CD8-positive, alpha-beta memory T cell (primary cell): ENCODE results near the gene TMEM135. TPM values are rescaled to one million over a fixed set of nuclear protein-coding genes. Genes with fewer than 3 reads are reported as not detected.

Source experiments
- CTCF ChIA-PET: fragments of 350-600 bp; sonication (Branson Sonifier 250); formaldehyde crosslinking; loops from one replicate; lab custom pipeline; 2021; ENCODE audit warnings: antibody characterized with exemption; lab: Charles Lee
- POLR2A ChIA-PET: fragments of 350-600 bp; sonication (Branson Sonifier 250); formaldehyde crosslinking; loops from one replicate; lab custom pipeline; 2021; ENCODE audit warnings: antibody characterized with exemption; lab: Charles Lee
- DNase-seq, 5 donors: peaks; one replicate each; pipeline versions ENCODE4 v3.0.0 to v3.0.0-alpha.2; 2020 to 2022; ENCODE audit warnings: mixed read lengths in 1 of 5
- H3K27ac ChIP-seq: one replicate; pipeline ENCODE4 v1.7.0; 2013; ENCODE audit warnings: low read depth, mild to moderate bottlenecking, low read length, moderate library complexity
- H3K27me3 ChIP-seq: 2 replicates; pipeline ENCODE4 v1.7.0; 2013; ENCODE audit warnings: low read length, mild to moderate bottlenecking; ENCODE audit not compliant: insufficient read depth, poor library complexity, severe bottlenecking
- H3K36me3 ChIP-seq: 2 replicates; pipeline ENCODE4 v1.7.0; 2013; ENCODE audit warnings: mild to moderate bottlenecking, low read length, moderate library complexity; ENCODE audit not compliant: insufficient read depth
- H3K4me1 ChIP-seq: 2 replicates; pipeline ENCODE4 v1.7.0; 2013; ENCODE audit warnings: mild to moderate bottlenecking, low read length, moderate library complexity; ENCODE audit not compliant: insufficient read depth
- H3K4me3 ChIP-seq: 2 replicates; pipeline ENCODE4 v1.7.0; 2013; ENCODE audit warnings: mild to moderate bottlenecking, low read length
- H3K9me3 ChIP-seq: 2 replicates; pipeline ENCODE4 v1.7.0; 2013; ENCODE audit warnings: mild to moderate bottlenecking, low read length
- H3K27ac Mint-ChIP-seq, 8 donors: one replicate each; pipeline ENCODE4 v1.8.0; 2020 to 2021; ENCODE audit warnings: mixed read lengths in 8 of 8, mild to moderate bottlenecking in 6 of 8, inconsistent platforms in 3 of 8, moderate library complexity in 3 of 8
- H3K27me3 Mint-ChIP-seq, 2 donors: one replicate each; pipeline ENCODE4 v1.8.0; 2020 to 2021; ENCODE audit warnings: mixed read lengths in 2 of 2, mild to moderate bottlenecking in 1 of 2, moderate library complexity in 1 of 2
- H3K36me3 Mint-ChIP-seq, 3 donors: one replicate each; pipeline ENCODE4 v1.8.0; 2020 to 2021; ENCODE audit warnings: mixed read lengths in 3 of 3, inconsistent platforms in 1 of 3, mild to moderate bottlenecking in 1 of 3
- H3K4me1 Mint-ChIP-seq, 3 donors: one replicate each; pipeline ENCODE4 v1.8.0; 2020 to 2021; ENCODE audit warnings: mixed read lengths in 3 of 3, inconsistent platforms in 1 of 3, mild to moderate bottlenecking in 1 of 3
- H3K4me3 Mint-ChIP-seq, 7 donors: one replicate each; pipeline ENCODE4 v1.8.0; 2020 to 2021; ENCODE audit warnings: mixed read lengths in 7 of 7, mild to moderate bottlenecking in 6 of 7, moderate library complexity in 4 of 7, inconsistent platforms in 2 of 7
- H3K9me3 Mint-ChIP-seq, 5 donors: one replicate each; pipeline ENCODE4 v1.8.0; 2020 to 2022; ENCODE audit warnings: mixed read lengths in 5 of 5, mild to moderate bottlenecking in 3 of 5, moderate library complexity in 2 of 5, inconsistent platforms in 1 of 5
- polyA plus RNA-seq: library from polyadenylated mRNA; unstranded; fragments of 300-500 nt; fragmentation: Illumina TruSeq; gene quantifications from one replicate; pipeline ENCODE4 v1.2.3, GENCODE V29; 2021
- total RNA-seq, 2 experiments: library from RNA; stranded (reverse); gene quantifications; one replicate each; pipeline ENCODE4 v1.2.3, GENCODE V29; 2021

TMEM135 gene
- total and polyA plus RNA-seq, 3 experiments from 2014 or later: 5.9 to 18.8 (median 12.9) TPM

- Histone ChIP-seq H3K27ac (no peak overlapping the region), H3K9me3 (no peaks in the 10 kb centered on the region), H3K4me1 (peaks cover 7% of the 10 kb centered on the region), H3K27me3 (no peaks in the 10 kb centered on the region), H3K36me3 (no peaks in the 10 kb centered on the region), H3K4me3 (no peak overlapping the region)
- Mint-ChIP-seq H3K4me1 (peaks cover 18 to 23% (median 19%) of the 10 kb centered on the region in 3 donors), H3K36me3 (peaks cover 0 to 5% (median 4%) of the 10 kb centered on the region in 3 donors), H3K4me3 (no peak overlapping the region), H3K27me3 (no peaks in the 10 kb centered on the region), H3K9me3 (no peaks in the 10 kb centered on the region), H3K27ac (no peak overlapping the region)
- no peak for DNase-seq
- ChIA-PET POLR2A (no interaction called here), CTCF (no interaction called here)
These were observed 219.1 kb downstream of the TMEM135 start for GRCh38 chr11:87256694-87257340.

DNA sequence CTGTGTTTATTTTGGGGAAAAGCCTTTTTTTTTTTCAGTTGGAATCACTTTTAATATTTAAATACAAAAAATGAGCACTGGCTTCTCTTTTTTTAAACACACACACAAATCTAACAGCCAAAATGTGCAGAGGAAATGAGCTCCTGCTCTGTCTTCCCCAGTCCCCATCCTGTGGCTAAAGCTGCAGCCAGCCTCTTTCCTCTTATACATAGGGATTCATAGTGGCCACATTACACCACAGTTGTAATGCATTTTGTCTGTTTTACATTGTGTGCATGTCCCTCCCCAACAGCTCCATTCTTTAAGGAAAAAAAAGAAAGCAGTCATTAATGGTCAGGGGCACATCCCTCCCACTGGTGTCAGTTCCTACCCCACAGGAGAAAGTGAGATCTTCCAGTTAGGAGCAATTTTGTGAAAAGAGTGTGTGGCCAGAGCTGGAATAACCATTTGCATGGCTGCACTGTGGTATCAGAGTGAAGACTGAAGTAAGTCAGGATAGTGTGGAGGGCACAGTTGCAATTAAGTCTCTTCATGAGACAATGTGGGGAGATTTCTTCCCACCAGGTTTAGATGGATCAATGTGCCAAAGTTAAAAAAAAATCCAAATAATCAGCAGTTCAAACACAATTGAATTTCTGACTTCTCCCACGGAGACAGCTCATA, 220.6 kb downstream of the TMEM135 start:
- CTCF ChIA-PET: no interaction called here
- no peaks in the 10 kb centered on the region for H3K27me3 ChIP-seq
- no peaks in the 10 kb centered on the region for H3K9me3 Mint-ChIP-seq

DNA sequence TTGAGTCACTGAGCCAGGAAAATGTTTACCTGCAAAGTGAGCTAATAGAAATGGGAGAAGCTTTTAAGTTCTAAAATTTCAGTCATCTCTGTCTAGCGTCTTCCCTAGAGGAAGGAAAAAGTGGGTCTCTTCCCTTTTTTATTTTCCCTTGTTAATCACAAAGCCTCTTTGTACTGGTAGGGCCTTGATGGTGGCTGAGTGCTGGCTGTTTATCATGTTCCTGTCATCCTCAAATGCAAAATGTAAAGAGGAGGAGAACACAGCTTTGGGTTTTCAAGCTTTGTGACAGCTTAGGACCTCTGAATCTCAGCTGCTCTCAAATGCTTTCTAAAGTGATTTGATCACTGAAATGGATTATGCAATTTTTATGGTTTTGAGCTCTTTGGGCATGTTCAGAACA, 222.0 kb downstream of the TMEM135 start:
- ChIA-PET CTCF (no interaction called here), POLR2A (no interaction called here)
- H3K27me3 ChIP-seq: no peaks in the 10 kb centered on the region
- no peaks in the 10 kb centered on the region for H3K36me3 ChIP-seq
- H3K27me3 Mint-ChIP-seq: no peaks in the 10 kb centered on the region
- H3K27ac ChIP-seq: no peak overlapping the region
- no peaks in the 10 kb centered on the region for H3K9me3 ChIP-seq
- H3K27ac Mint-ChIP-seq: no peak overlapping the region
- H3K9me3 Mint-ChIP-seq: no peaks in the 10 kb centered on the region
- H3K4me1 Mint-ChIP-seq: peaks cover 10 to 11% (median 11%) of the 10 kb centered on the region in 3 donors
- no peak for DNase-seq
- no peak overlapping the region for H3K4me3 Mint-ChIP-seq
- H3K36me3 Mint-ChIP-seq: peaks cover 0 to 5% (median 4%) of the 10 kb centered on the region in 3 donors
- H3K4me1 ChIP-seq: peaks cover 7% of the 10 kb centered on the region
- no peak overlapping the region for H3K4me3 ChIP-seq

More for the DNA sequence above, 220.6 kb downstream of the TMEM135 start:
- H3K9me3 ChIP-seq: no peaks in the 10 kb centered on the region
- peaks cover 7% of the 10 kb centered on the region for H3K4me1 ChIP-seq
- no peak for DNase-seq
- no peak overlapping the region for H3K27ac ChIP-seq
- H3K36me3 ChIP-seq: no peaks in the 10 kb centered on the region
- POLR2A ChIA-PET: no interaction called here
- H3K36me3 Mint-ChIP-seq: peaks cover 0 to 5% (median 4%) of the 10 kb centered on the region in 3 donors
- no peaks in the 10 kb centered on the region for H3K27me3 Mint-ChIP-seq
- H3K4me3 ChIP-seq: no peak overlapping the region
- H3K4me1 Mint-ChIP-seq: peaks cover 11 to 14% (median 12%) of the 10 kb centered on the region in 3 donors
- H3K4me3 Mint-ChIP-seq: no peak overlapping the region
- H3K27ac Mint-ChIP-seq: no peak overlapping the region

DNA sequence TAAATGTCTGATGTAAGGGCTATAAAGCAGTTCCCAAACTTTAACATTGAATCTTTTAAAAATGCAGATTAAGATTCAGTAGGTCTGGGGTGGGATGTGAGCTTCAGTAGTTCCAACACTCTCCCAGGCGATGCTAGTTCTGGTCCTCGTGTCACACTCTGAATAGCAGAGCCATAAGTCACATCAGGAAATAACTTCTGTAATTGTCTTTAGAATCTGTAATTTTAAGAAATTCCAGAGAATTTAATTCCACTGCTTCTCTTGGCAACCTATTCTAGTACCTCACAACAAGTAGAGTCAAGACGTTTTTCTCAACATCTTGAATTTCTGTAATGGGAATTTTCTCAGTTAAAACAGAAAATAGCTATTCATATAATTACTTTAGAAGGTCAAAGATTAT, 223.1 kb downstream of the TMEM135 start:
- CTCF ChIA-PET: no interaction called here
- H3K4me3 ChIP-seq: no peak overlapping the region
- no peak overlapping the region for H3K27ac ChIP-seq
- H3K9me3 ChIP-seq: no peaks in the 10 kb centered on the region
- H3K36me3 ChIP-seq: no peaks in the 10 kb centered on the region
- H3K4me1 Mint-ChIP-seq: peaks cover 0 to 2% (median under 1%) of the 10 kb centered on the region in 3 donors
- POLR2A ChIA-PET: no interaction called here
- H3K36me3 Mint-ChIP-seq: peaks cover 0 to 5% (median 4%) of the 10 kb centered on the region in 3 donors
- DNase-seq: no peak
- H3K27me3 Mint-ChIP-seq: no peaks in the 10 kb centered on the region
- H3K4me1 ChIP-seq: no peaks in the 10 kb centered on the region
- H3K27me3 ChIP-seq: no peaks in the 10 kb centered on the region
- H3K27ac Mint-ChIP-seq: no peak overlapping the region
- no peak overlapping the region for H3K4me3 Mint-ChIP-seq
- no peaks in the 10 kb centered on the region for H3K9me3 Mint-ChIP-seq

DNA sequence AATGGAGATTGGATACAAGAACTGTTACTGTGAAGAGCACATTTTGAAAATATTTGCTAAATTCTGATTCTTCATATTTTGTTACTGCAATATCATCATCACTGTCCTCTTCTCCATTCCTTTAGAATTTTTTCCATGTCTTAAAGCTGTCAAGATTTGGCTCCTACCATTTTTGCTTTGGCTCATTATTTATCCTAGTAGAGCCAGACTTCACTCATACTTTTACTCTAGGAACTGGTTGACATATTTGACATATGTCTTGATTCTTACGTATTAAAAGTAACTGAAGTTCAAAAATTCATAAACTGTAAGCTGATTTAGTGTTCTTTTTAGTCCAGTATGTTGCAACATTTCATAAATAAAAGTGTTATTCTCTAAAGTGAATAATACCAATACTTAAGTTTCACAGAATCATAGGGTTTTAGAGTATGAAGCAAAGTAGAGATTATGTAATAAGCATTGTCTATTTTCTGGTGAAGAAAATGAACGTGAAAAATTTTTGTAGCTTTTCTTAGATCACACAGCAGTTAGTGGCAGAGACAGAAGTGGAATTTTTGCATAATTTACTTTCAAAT, 225.6 kb downstream of the TMEM135 start:
- Histone ChIP-seq H3K27me3 (no peaks in the 10 kb centered on the region), H3K27ac (no peak overlapping the region), H3K4me3 (no peak overlapping the region), H3K36me3 (no peaks in the 10 kb centered on the region), H3K9me3 (no peaks in the 10 kb centered on the region), H3K4me1 (no peaks in the 10 kb centered on the region)
- peaks cover 0 to 4% (median 4%) of the 10 kb centered on the region in 3 donors for H3K36me3 Mint-ChIP-seq
- no peak for DNase-seq
- no peak overlapping the region for H3K4me3 Mint-ChIP-seq
- H3K4me1 Mint-ChIP-seq: peaks cover 0 to 2% (median 0%) of the 10 kb centered on the region in 3 donors
- POLR2A ChIA-PET: no interaction called here
- CTCF ChIA-PET: interaction anchor here (1.7 kb wide), 1 partner anchor 12 kb away, joined by 4 read pairs; no protein-coding TSS in a partner anchor
- H3K9me3 Mint-ChIP-seq: no peaks in the 10 kb centered on the region
- no peak overlapping the region for H3K27ac Mint-ChIP-seq
- H3K27me3 Mint-ChIP-seq: no peaks in the 10 kb centered on the region

GRCh38 chr11:87263979-87264378, 226.2 kb downstream of the TMEM135 start:
- POLR2A ChIA-PET: no interaction called here
- H3K36me3 Mint-ChIP-seq: peaks cover 0 to 2% (median under 1%) of the 10 kb centered on the region in 3 donors
- no peaks in the 10 kb centered on the region for H3K36me3 ChIP-seq
- no peaks in the 10 kb centered on the region for H3K4me1 ChIP-seq
- H3K9me3 Mint-ChIP-seq: no peaks in the 10 kb centered on the region
- H3K27ac Mint-ChIP-seq: peak overlapping the region in 2 of 8 donors; percentile 19 to 75
- no peak overlapping the region for H3K27ac ChIP-seq
- H3K4me3 ChIP-seq: no peak overlapping the region
- H3K4me1 Mint-ChIP-seq: peaks cover 0 to 2% (median 0%) of the 10 kb centered on the region in 3 donors
- DNase-seq: no peak
- no peaks in the 10 kb centered on the region for H3K27me3 ChIP-seq
- CTCF ChIA-PET: no interaction called here
- no peaks in the 10 kb centered on the region for H3K9me3 ChIP-seq
- H3K4me3 Mint-ChIP-seq: no peak overlapping the region
- no peaks in the 10 kb centered on the region for H3K27me3 Mint-ChIP-seq

DNA sequence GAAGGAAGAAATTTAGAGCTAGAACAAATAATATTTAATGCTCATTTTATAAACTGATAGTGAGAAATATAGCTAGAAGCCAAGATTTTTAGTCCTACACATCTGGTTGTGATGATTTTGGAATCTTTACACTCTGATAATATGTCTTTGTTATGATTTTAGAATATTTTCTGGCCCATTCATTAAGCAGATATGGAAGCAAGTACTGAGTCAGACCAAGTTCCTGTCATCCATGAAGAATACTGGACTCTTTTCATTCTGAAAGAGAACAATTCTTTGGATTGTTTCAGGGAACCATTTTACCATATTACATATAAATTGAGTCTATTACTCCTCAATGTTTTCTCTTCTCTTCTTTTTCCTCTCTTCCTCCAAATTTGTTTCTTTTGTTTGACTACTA, 227.4 kb downstream of the TMEM135 start:
- no peaks in the 10 kb centered on the region for H3K9me3 ChIP-seq
- DNase-seq: no peak
- no peak overlapping the region for H3K27ac Mint-ChIP-seq
- ChIA-PET CTCF (no interaction called here), POLR2A (no interaction called here)
- no peaks in the 10 kb centered on the region for H3K27me3 Mint-ChIP-seq
- no peaks in the 10 kb centered on the region for H3K36me3 Mint-ChIP-seq
- H3K4me3 Mint-ChIP-seq: no peak overlapping the region
- no peaks in the 10 kb centered on the region for H3K27me3 ChIP-seq
- no peaks in the 10 kb centered on the region for H3K9me3 Mint-ChIP-seq
- peaks cover 0 to 2% (median 0%) of the 10 kb centered on the region in 3 donors for H3K4me1 Mint-ChIP-seq
- no peaks in the 10 kb centered on the region for H3K4me1 ChIP-seq
- no peaks in the 10 kb centered on the region for H3K36me3 ChIP-seq
- H3K4me3 ChIP-seq: no peak overlapping the region
- H3K27ac ChIP-seq: no peak overlapping the region

DNA sequence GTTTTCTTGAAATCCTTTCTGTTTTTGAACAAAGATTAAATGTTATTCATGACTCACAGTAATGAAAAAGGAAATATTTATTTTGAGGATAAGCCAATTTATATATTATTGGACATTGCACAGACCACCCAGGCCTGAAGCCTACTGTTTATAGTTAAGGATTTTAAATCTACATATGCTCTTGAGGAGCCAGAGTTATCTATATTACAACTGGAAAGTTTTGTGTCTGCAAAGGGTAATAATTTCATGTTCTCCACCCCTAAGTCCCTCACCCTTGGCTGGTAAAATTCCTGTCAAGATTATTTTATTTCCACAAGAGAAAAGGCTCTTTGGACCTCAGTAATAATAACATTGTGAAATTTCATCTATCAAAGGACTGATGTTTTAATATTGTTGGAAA, 228.2 kb downstream of the TMEM135 start:
- no peaks in the 10 kb centered on the region for H3K36me3 Mint-ChIP-seq
- no peaks in the 10 kb centered on the region for H3K9me3 Mint-ChIP-seq
- no peak overlapping the region for H3K27ac ChIP-seq
- H3K4me1 Mint-ChIP-seq: peaks cover 0 to 2% (median 0%) of the 10 kb centered on the region in 3 donors
- H3K36me3 ChIP-seq: no peaks in the 10 kb centered on the region
- H3K27ac Mint-ChIP-seq: no peak overlapping the region
- H3K4me3 Mint-ChIP-seq: no peak overlapping the region
- H3K4me3 ChIP-seq: no peak overlapping the region
- no peaks in the 10 kb centered on the region for H3K4me1 ChIP-seq
- H3K27me3 ChIP-seq: no peaks in the 10 kb centered on the region
- DNase-seq: no peak
- H3K27me3 Mint-ChIP-seq: no peaks in the 10 kb centered on the region
- ChIA-PET CTCF (no interaction called here), POLR2A (no interaction called here)
- H3K9me3 ChIP-seq: no peaks in the 10 kb centered on the region
